Subcutaneous abdominal adipose tissue (tissue), 5 donors: Measurements from ENCODE around the gene BLVRA.
"Not testable (repeated sequence)": the region's sequence is repeated elsewhere in the genome, so short reads cannot be mapped to it uniquely, and the experiment has no call there.

Experiments
- H3K27ac ChIP-seq: one replicate; pipeline ENCODE4 v1.7.0; 2013; ENCODE audit warnings: low read depth, mild to moderate bottlenecking, inconsistent platforms, low read length, moderate library complexity
- H3K27me3 ChIP-seq, 5 donors: one replicate each; pipeline ENCODE4 v1.7.0; 2013; ENCODE audit warnings: low read length in 5 of 5, inconsistent platforms in 1 of 5; ENCODE audit not compliant: control insufficient read depth in 5 of 5, insufficient read depth in 4 of 5
- H3K36me3 ChIP-seq, 5 donors: one replicate each; pipeline ENCODE4 v1.7.0; 2013; ENCODE audit warnings: low read length in 5 of 5; ENCODE audit not compliant: control insufficient read depth in 5 of 5, insufficient read depth in 5 of 5
- H3K4me1 ChIP-seq, 5 donors: one replicate each; pipeline ENCODE4 v1.7.0; 2013; ENCODE audit warnings: low read length in 5 of 5, mild to moderate bottlenecking in 3 of 5, moderate library complexity in 1 of 5; ENCODE audit not compliant: control insufficient read depth in 5 of 5, insufficient read depth in 5 of 5
- H3K4me3 ChIP-seq, 5 donors: one replicate each; pipeline ENCODE4 v1.7.0; 2013; ENCODE audit warnings: low read length in 5 of 5, low read depth in 1 of 5
- H3K9ac ChIP-seq, 5 donors: one replicate each; pipeline ENCODE4 v1.7.0; 2013; ENCODE audit warnings: low read length in 5 of 5, mild to moderate bottlenecking in 4 of 5, moderate library complexity in 3 of 5
- H3K9me3 ChIP-seq, 5 donors: one replicate each; pipeline ENCODE4 v1.7.0; 2013; ENCODE audit warnings: low read length in 5 of 5; ENCODE audit not compliant: control insufficient read depth in 5 of 5
- donor health status: healthy.
- donor health status: healthy.
- donor health status: healthy.
- donor health status: healthy.
- donor health status: healthy.

BLVRA gene

GRCh38 chr7:43729214-43729923 is 29.1 kb upstream of the BLVRA start, which contains the start of gene COA1:
TSS of gene COA1 (minus strand) at chr7:43729523. CDS start at chr7:43648614, 80,909 bp downstream.
- Histone ChIP-seq H3K9me3 (no peaks in the 10 kb centered on the region), H3K27me3 (no peaks in the 10 kb centered on the region), H3K27ac (peak within 1 kb of the TSS; percentile 86), H3K9ac (peak within 1 kb of the TSS; percentile 32 to 99 (median 81)), H3K36me3 (no peaks in the 10 kb centered on the region), H3K4me1 (peaks cover 0 to 25% (median 20%) of the 10 kb centered on the region in 5 donors), H3K4me3 (peak within 1 kb of the TSS; percentile 82 to 96 (median 89))

DNA sequence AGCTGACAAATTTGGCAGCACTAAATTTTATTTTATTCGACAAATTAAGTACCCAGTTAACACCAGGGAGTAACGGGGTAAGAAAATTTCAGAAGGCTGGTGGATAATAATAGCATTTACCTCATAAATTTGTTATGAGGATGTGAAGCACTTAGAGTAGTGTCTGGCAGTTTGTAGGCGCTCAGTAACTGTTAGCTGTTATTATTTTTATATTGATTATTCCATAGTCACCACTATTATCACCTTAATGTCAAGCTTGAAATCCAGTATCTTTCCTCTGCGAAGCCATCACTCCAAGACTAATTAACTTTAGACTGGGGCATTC is 28.6 kb upstream of the BLVRA start:
- Histone ChIP-seq H3K4me1 (peaks cover 0 to 25% (median 20%) of the 10 kb centered on the region in 5 donors), H3K36me3 (no peaks in the 10 kb centered on the region), H3K27ac (peak overlapping the region; percentile 86), H3K4me3 (peak overlapping the region; percentile 82 to 96 (median 89)), H3K9ac (peak overlapping the region; percentile 32 to 99 (median 81)), H3K27me3 (no peaks in the 10 kb centered on the region), H3K9me3 (no peaks in the 10 kb centered on the region)

GRCh38 chr7:43731494-43731893 is 27.0 kb upstream of the BLVRA start:
- not testable (repeated sequence) for H3K9me3 ChIP-seq, H3K4me3 ChIP-seq
- H3K4me1 ChIP-seq = peaks cover 0 to 22% (median 20%) of the 10 kb centered on the region in 5 donors

DNA sequence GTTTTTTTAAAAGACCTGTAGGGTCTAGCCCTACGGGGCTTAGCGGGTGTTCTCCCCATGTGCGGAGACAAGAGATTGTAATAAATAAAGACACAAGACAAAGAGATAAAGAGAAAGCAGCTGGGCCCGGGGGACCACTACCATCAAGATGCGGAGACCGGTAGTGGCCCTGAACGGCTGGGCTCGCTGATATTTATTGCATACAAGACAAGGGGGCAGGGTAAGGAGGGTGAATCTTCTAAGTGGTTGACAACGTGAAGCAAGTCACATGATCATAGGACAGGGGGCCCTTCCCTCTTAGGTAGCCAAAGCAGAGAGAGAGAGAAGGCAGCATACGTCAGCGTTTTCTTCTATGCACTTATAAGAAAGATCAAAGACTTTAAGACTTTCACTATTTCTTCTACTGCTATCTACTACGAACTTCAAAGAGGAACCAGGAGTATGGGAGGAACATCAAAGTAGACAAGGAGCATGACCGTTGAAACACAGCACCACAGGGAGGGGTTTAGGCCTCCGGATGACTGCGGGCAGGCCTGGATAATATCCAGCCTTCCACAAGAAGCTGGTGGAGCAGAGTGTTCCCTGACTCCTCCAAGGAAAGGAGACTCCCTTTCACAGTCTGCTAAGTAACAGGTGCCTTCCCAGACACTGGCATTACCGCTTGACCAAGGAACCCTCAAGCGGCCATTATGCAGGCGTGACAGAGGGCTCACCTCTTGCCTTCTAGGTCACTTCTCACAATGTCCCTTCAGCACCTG is 23.7 kb upstream of the BLVRA start:
- H3K4me3 ChIP-seq, H3K27me3 ChIP-seq, H3K9ac ChIP-seq: not testable (repeated sequence)

More at GRCh38 chr7:43731494-43731893, 27.0 kb upstream of the BLVRA start:
- not testable (repeated sequence) for H3K36me3 ChIP-seq, H3K27me3 ChIP-seq, H3K9ac ChIP-seq, H3K27ac ChIP-seq

GRCh38 chr7:43735403-43735801 is 23.1 kb upstream of the BLVRA start:
- H3K4me3 ChIP-seq = no peak overlapping the region
- no peaks in the 10 kb centered on the region for H3K4me1 ChIP-seq
- H3K36me3 ChIP-seq = no peaks in the 10 kb centered on the region
- no peaks in the 10 kb centered on the region for H3K27me3 ChIP-seq
- H3K9ac ChIP-seq = no peak overlapping the region
- H3K9me3 ChIP-seq = no peaks in the 10 kb centered on the region
- H3K27ac ChIP-seq = no peak overlapping the region

More for the DNA sequence above, 23.7 kb upstream of the BLVRA start:
- H3K9me3 ChIP-seq, H3K36me3 ChIP-seq, H3K4me1 ChIP-seq, H3K27ac ChIP-seq: not testable (repeated sequence)

GRCh38 chr7:43735802-43736603 is 22.5 kb upstream of the BLVRA start:
- Histone ChIP-seq H3K27me3 (no peaks in the 10 kb centered on the region), H3K4me1 (no peaks in the 10 kb centered on the region), H3K9me3 (no peaks in the 10 kb centered on the region), H3K4me3 (no peak overlapping the region), H3K9ac (no peak overlapping the region), H3K27ac (no peak overlapping the region), H3K36me3 (no peaks in the 10 kb centered on the region)

- H3K4me3 ChIP-seq = no peak overlapping the region
- H3K9me3 ChIP-seq = no peaks in the 10 kb centered on the region
- no peaks in the 10 kb centered on the region for H3K4me1 ChIP-seq
- no peaks in the 10 kb centered on the region for H3K27me3 ChIP-seq
- no peak overlapping the region for H3K9ac ChIP-seq
- no peak overlapping the region for H3K27ac ChIP-seq
- no peaks in the 10 kb centered on the region for H3K36me3 ChIP-seq
Observed at GRCh38 chr7:43737467-43738127, 20.9 kb upstream of the BLVRA start.

- H3K9me3 ChIP-seq = no peaks in the 10 kb centered on the region
- no peak overlapping the region for H3K9ac ChIP-seq
- H3K27ac ChIP-seq = no peak overlapping the region
- H3K4me3 ChIP-seq = no peak overlapping the region
- H3K36me3 ChIP-seq = no peaks in the 10 kb centered on the region
- peaks cover 0 to 2% (median 0%) of the 10 kb centered on the region in 5 donors for H3K4me1 ChIP-seq
- no peaks in the 10 kb centered on the region for H3K27me3 ChIP-seq
Observed at GRCh38 chr7:43742692-43743091, 15.8 kb upstream of the BLVRA start.

DNA sequence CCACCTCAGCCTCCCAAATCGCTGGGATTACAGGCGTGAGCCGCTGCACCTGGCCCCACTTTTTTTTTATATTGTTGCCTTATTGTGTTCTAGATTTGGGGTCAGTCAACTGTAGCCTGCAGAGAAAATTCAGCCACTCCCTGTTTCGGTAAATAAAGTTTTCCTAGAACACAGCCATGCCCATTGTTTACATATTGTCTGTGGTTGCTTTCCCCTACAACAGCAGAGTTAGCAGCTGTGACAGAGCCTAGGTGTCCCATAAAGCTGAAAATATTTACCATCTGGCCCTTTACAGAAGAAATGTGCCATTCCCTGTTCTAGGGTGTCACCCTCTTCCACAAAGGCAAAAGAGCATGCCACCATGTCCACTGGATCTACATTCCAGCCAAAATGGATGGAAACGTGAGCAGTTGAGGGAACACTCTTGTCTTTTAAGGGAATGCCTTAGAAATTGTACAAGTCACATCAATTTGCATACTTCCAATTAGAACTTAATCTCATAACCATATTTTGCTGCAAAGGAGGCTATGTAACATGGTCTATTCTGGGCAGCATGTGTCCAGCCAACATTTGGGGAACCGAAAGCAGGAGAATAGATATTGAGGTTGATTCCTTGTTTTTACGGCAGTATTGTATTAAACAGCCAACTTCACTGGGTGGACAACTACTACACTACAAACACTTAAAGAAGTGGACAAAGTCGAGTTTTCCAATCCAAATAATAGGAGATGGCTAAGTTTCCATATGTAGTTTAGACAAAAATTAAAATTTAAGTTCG is 11.0 kb upstream of the BLVRA start:
- Histone ChIP-seq H3K4me1 (peaks cover 0 to 21% (median 15%) of the 10 kb centered on the region in 5 donors), H3K27ac (no peak overlapping the region), H3K9me3 (no peaks in the 10 kb centered on the region), H3K4me3 (no peak overlapping the region), H3K27me3 (no peaks in the 10 kb centered on the region), H3K9ac (no peak overlapping the region), H3K36me3 (no peaks in the 10 kb centered on the region)
